ENCODE results near the gene STUB1.

- TF ChIP-seq POLR2AphosphoS5 (IDR thresholded peaks at IDR 0.05) (no peak), CTCF (IDR thresholded peaks at IDR 0.05) (no peak), POLR2A (IDR thresholded peaks at IDR 0.05) (no peak), EP300 (IDR thresholded peaks at IDR 0.05) (no peak)
Measured at GRCh38 chr16:716768-717325, 36.6 kb downstream of the STUB1 start.
